AG04450 (cell line): ENCODE results near the gene PACRG. TPM values are rescaled to one million over a fixed set of nuclear protein-coding genes. Genes with fewer than 3 reads are reported as not detected.

ENCODE experiments used
- CTCF ChIA-PET: fragments of 300-600, 350-600 bp; formaldehyde crosslinking; extraction: SDS; loops from one replicate; lab custom pipeline; 2022; ENCODE audit warnings: antibody characterized with exemption, inconsistent platforms; lab: Charles Lee
- POLR2A ChIA-PET: fragments of 350-600 bp; formaldehyde crosslinking; extraction: SDS; loops from one replicate; lab custom pipeline; 2021; ENCODE audit warnings: antibody characterized with exemption, inconsistent platforms; lab: Yijun Ruan, JAX
- DNase-seq: peaks from one replicate; pipeline ENCODE4 v3.0.0-alpha.2; 2011; ENCODE audit warnings: low read depth, low spot score
- H3K27ac ChIP-seq: one replicate; pipeline ENCODE4 v1.5.1; 2012; ENCODE audit warnings: low read depth, low read length, control low read depth
- H3K27me3 ChIP-seq: one replicate; pipeline ENCODE4 v1.6.0; 2012; ENCODE audit warnings: low read length; ENCODE audit not compliant: control insufficient read depth, insufficient read depth
- H3K4me3 ChIP-seq: 2 replicates; pipeline ENCODE4 v1.5.1; 2011; ENCODE audit warnings: mild to moderate bottlenecking, low read depth, low read length, control low read depth
- H3K9me3 ChIP-seq: 2 replicates; pipeline ENCODE4 v1.5.1; 2012; ENCODE audit warnings: low read length; ENCODE audit not compliant: control insufficient read depth, insufficient read depth
- polyA plus RNA-seq: library from polyadenylated mRNA; depleted of rRNA; stranded (reverse); fragments of >200 nt; gene quantifications from 2 replicates; pipeline ENCODE4 v1.2.3, GENCODE V29; 2011
- TF ChIP-seq, protein P1 (sequence below): IDR thresholded peaks from 2 replicates; pipeline ENCODE4 v1.5.1; 2011; ENCODE audit warnings: low read depth, low read length, control low read depth, inconsistent platforms

Gene PACRG
- polyA plus RNA-seq, 1 experiment: not detected

DNA sequence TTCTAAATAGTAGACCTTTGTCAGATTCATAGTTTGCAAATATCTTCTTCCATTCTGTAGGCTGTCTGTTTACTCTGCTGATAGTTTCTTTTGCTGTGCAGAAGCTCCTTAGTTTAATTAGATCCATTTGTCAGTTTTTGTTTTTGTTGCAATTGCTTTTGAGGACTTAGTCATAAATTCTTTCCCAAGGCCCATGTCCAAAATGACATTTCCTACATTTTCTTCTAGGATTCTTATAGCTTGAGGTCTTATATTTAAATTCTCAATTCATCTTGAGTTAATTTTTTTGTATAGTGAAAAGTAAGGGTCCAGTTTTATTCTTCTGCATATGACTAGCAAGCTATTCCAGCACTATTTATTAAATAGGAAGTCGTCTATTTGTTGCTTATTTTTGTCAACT lies 287.0 kb downstream of the PACRG start:
- H3K27ac ChIP-seq: no peak overlapping the region
- peaks cover 2% of the 10 kb centered on the region; the same call in 1 of the 2 replicates for H3K9me3 ChIP-seq
- H3K4me3 ChIP-seq: no peak overlapping the region
- H3K27me3 ChIP-seq: no peaks in the 10 kb centered on the region
- ChIA-PET POLR2A (no interaction called here), CTCF (no interaction called here)
- TF ChIP-seq, protein P1, sequence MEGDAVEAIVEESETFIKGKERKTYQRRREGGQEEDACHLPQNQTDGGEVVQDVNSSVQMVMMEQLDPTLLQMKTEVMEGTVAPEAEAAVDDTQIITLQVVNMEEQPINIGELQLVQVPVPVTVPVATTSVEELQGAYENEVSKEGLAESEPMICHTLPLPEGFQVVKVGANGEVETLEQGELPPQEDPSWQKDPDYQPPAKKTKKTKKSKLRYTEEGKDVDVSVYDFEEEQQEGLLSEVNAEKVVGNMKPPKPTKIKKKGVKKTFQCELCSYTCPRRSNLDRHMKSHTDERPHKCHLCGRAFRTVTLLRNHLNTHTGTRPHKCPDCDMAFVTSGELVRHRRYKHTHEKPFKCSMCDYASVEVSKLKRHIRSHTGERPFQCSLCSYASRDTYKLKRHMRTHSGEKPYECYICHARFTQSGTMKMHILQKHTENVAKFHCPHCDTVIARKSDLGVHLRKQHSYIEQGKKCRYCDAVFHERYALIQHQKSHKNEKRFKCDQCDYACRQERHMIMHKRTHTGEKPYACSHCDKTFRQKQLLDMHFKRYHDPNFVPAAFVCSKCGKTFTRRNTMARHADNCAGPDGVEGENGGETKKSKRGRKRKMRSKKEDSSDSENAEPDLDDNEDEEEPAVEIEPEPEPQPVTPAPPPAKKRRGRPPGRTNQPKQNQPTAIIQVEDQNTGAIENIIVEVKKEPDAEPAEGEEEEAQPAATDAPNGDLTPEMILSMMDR: no peak
- no peak for DNase-seq

DNA sequence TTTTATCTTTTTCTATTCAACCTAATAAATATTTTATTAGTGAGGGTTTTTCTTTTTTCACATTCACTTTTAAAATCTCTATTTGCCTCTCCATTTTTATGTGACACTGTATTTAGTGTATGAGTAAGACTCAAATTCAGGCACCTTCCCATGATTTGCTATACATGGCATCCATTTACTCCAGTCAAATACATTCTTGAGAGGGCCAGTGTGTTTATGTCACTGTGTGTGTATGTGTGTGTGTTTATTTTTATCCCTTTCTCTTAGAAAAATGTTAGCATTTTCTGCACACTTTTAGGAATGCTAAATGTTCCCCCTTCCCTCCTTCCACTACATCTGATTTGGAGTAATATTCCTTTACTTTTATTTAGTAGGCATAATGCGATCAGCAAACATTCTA lies 290.0 kb downstream of the PACRG start:
- no peak for DNase-seq

DNA sequence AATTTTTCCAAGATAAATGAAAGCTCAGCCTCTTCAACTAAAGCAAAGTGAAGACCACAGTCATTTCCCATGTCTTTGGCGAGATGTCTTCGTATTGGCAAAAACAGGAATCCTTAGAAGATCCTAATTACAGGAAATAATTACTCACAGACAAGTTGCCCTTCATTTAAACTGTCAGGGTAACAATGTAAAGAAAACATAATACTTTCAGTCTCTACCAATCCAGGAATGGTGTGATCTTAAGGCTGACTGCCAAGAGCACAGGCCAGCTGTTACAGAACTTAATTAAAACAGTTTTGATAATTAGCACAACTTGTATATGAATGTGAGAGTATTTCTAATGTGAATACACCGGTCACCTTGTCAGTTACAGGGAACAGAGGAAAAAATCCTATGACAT lies 292.2 kb downstream of the PACRG start:
- peaks cover 14% of the 10 kb centered on the region for H3K9me3 ChIP-seq
- H3K27me3 ChIP-seq: no peaks in the 10 kb centered on the region
- ChIA-PET CTCF (no interaction called here), POLR2A (no interaction called here)
- H3K27ac ChIP-seq: no peak overlapping the region
- no peak for DNase-seq
- no peak overlapping the region for H3K4me3 ChIP-seq
- TF ChIP-seq, protein P1: no peak

More for the DNA sequence above, 290.0 kb downstream of the PACRG start:
- TF ChIP-seq, protein P1: no peak
- peaks cover 14% of the 10 kb centered on the region for H3K9me3 ChIP-seq
- H3K4me3 ChIP-seq: no peak overlapping the region
- ChIA-PET CTCF (no interaction called here), POLR2A (no interaction called here)
- H3K27me3 ChIP-seq: no peaks in the 10 kb centered on the region
- no peak overlapping the region for H3K27ac ChIP-seq

DNA sequence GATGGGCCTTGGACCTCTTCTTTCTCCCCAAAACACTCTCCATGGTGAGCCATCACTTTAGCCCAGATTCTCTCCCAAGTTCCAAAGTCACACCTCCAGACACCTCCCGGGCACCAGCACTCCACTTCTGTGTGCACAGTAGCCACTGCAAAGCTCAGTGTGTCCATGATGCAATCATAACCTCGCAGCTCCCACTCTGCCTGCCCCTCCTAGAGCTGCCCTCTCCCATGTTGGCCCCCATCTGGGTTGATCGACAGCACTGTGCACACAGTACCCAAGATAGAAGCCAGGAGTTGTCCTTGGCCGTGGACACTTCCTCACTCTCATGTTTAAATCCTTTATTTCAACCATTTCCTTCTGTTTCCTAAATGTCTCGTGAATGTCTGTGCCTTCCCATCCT lies 293.3 kb downstream of the PACRG start:
- TF ChIP-seq, protein P1: no peak
- Histone ChIP-seq H3K4me3 (no peak overlapping the region), H3K27ac (no peak overlapping the region), H3K27me3 (no peaks in the 10 kb centered on the region), H3K9me3 (peaks cover 14% of the 10 kb centered on the region)
- ChIA-PET CTCF (no interaction called here), POLR2A (no interaction called here)
- DNase-seq: no peak

DNA sequence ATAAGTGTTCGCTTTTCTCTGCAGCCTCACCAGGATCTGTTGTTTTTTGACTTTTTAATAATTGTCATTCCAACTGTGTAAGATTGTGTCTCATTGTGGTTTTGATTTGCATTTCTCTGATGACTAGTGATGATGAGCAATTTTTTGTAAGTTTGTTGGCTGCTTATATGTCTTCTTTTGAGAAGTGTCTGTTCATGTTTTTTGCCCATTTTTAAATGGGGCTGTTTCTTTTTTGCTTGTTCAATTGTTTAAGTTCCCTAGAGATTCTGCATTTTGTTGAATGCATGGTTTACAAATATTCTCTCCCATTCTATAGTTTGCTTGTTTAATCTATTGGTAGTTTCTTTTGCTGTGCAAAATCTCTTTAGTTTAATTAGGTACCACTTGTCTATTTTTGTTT lies 295.9 kb downstream of the PACRG start:
- peaks cover 18% of the 10 kb centered on the region for H3K9me3 ChIP-seq
- H3K27me3 ChIP-seq: no peaks in the 10 kb centered on the region
- ChIA-PET CTCF (no interaction called here), POLR2A (no interaction called here)
- TF ChIP-seq, protein P1: no peak
- H3K4me3 ChIP-seq: no peak overlapping the region
- no peak overlapping the region for H3K27ac ChIP-seq
- no peak for DNase-seq
